Renal cortex interstitium (tissue), 11 donors: Measurements from ENCODE around the gene AMOTL2. TPM values are rescaled to one million over a fixed set of nuclear protein-coding genes. Genes with fewer than 3 reads are reported as not detected.

Experiments
- DNase-seq, 11 donors: peaks; one replicate each; pipeline ENCODE4 v3.0.0-alpha.2; 2013; ENCODE audit warnings: low read depth in 9 of 11, low spot score in 4 of 11; ENCODE audit errors: extremely low read depth in 1 of 11
- polyA plus RNA-seq, 3 donors: library from polyadenylated mRNA; unstranded; fragments of 120-200 nt; gene quantifications; one replicate each; pipeline ENCODE4 v1.2.1, GENCODE V29; 2013; ENCODE audit not compliant: insufficient read length in 3 of 3

The AMOTL2 gene
- polyA plus RNA-seq, 3 donors, result 79.8 to 100 (median 87.0) TPM

GRCh38 chr3:134346744-134347143, 27.5 kb downstream of the AMOTL2 start:
- DNase-seq, result no peak

- DNase-seq, result no peak
These were observed 29.0 kb downstream of the AMOTL2 start for GRCh38 chr3:134345202-134345601.

- DNase-seq, result no peak
These were observed 29.7 kb downstream of the AMOTL2 start for GRCh38 chr3:134344560-134344959.

GRCh38 chr3:134342259-134342658, 32.0 kb downstream of the AMOTL2 start:
- no peak for DNase-seq

GRCh38 chr3:134341389-134341788, 32.9 kb downstream of the AMOTL2 start:
- DNase-seq, result no peak

DNA sequence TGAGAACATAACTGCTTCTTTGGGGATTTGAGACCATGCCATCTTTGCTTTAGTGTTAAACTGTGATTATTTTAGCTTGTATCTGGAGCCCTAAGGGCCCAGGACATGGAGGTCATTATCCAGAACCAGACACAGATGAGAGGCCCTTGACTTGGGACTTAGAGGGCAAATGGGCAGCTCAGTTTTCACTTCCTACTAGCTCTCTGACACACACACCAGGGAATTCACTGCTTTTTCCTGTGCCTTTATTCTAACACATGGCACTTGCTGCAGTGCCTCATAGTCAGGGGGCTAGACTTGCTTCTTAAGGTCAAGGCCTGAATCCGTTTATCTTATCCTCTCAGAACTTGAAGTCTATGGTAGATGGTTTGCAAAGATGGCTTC, 33.3 kb downstream of the AMOTL2 start:
- DNase-seq, result no peak

GRCh38 chr3:134340362-134340981, 33.8 kb downstream of the AMOTL2 start:
- no peak for DNase-seq

GRCh38 chr3:134339913-134340312, 34.3 kb downstream of the AMOTL2 start:
- DNase-seq, result no peak

DNA sequence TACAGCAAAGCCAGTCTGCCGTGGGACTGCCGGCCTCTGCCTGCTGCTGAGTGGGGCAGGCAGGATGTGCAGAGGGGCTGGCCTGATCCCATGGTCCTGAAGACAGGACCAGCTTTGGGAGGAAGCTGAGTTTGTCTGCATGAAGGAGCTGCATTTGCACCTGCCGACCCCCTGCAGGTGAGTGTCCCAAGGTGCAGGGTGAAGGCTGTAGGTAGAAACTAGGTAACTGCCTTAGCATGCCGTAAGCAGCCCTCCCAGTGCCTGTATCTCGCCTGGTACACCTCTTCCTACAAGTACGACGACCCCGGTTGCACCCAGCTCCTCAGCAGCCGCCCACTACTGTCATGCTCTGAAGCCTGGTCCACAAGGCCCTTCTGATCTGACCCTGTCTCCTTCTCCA, 34.9 kb downstream of the AMOTL2 start:
- no peak for DNase-seq

DNA sequence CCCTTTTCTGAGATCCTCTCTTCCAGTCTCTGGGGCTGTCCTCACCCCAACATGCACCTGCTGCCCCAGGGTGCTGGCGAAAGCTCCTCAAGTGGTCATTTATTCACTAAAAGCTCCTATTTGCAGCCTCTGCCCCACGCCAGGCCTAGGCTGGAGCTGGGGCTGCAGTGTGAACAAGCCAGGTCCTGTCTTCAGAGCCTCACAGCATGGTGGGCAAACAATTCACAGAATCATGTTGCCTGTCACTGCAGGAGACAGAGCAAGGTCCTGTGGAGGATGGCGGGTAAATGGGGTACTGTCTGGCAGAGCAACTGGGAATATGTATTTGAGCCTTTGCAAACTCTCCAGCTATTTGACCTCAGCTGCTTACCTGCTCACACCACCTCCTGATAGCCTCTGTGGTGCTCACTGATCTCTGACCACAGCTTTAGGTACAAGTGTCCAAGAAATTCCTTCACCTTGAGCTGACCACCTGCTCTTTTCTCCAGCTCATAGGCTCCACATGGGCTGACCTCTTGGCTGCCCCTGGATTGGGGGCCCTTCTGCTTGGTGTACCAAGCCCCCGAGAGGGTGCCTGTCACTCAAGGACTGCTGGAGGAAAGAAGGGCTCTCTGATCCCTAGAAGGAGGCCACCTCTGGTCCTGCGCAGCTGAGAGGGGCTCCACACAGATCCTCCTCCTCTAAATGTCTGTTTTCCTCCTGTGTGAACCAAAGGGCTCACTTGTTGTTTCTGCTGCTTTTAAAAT, 35.6 kb downstream of the AMOTL2 start:
- DNase-seq, result no peak

DNA sequence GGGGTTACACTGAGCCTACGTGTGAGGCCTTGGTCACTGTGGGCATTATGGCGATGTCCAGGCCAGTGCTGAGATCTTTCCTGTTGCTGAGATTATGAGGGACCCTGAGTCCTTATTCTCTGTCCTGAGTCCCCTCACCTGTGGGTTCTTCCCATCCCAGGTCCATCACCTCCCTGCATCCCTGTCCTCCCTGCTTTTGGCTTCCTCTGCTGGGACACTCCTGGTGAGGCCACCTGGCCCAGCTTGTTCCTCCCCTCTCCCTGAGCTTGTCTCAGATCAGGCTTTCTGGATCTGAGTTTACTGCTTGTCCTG, 36.1 kb downstream of the AMOTL2 start:
- DNase-seq, result no peak

DNA sequence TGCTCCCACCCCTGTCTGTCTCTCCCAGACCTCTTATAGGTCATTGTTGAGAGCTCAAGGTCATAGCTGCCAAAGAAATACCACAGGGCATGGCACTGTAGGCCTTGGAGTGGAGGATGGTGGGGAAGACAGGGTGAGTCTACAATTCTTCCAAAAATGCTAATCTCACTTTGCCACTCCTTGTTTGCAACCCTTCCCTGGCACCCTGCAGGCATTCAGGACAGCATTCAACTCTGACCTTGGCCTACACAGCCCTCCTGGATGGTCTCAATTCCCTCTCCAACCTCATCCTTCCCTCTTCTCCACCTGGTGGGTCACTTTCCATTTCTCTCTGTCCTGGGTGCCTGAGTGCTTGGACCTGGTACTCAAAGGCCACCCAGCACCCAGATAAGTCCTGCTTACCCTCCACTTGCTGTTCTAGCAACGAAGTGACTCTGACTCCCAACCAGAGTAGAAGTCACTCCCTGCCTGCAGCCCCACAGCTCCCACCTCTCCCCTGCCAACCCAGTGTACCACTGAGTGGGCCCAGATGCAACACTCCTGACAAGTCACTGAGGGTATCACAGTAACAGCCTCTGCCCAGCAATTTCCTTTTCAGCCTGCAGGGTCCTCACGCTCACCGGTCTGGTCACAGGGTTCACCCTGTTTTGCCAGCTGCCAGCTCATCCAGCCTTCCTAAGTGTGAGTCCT, 36.6 kb downstream of the AMOTL2 start:
- no peak for DNase-seq

GRCh38 chr3:134337071-134337482, 37.2 kb downstream of the AMOTL2 start:
- no peak for DNase-seq

DNA sequence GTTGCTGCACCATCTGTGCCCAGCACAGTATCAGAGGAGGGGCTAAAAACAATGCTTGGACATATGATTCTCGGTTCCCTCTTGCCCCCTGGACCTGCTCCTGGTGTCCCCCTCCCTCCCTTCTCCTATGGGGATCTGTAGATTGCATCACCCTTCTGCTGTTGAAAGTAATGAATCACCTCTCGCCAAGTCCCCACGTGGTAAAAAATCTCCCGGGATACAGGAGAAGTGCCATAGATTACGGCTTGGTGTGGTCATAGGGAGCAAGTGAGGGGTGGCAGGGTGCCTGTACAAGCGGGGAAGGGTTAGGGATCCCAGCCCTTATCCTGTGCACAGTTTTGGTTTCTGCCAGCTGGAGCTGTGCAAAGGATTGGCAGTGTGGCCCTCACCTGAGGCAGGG, 37.7 kb downstream of the AMOTL2 start:
- DNase-seq, result no peak

GRCh38 chr3:134334901-134335280, 39.4 kb downstream of the AMOTL2 start:
- no peak for DNase-seq

DNA sequence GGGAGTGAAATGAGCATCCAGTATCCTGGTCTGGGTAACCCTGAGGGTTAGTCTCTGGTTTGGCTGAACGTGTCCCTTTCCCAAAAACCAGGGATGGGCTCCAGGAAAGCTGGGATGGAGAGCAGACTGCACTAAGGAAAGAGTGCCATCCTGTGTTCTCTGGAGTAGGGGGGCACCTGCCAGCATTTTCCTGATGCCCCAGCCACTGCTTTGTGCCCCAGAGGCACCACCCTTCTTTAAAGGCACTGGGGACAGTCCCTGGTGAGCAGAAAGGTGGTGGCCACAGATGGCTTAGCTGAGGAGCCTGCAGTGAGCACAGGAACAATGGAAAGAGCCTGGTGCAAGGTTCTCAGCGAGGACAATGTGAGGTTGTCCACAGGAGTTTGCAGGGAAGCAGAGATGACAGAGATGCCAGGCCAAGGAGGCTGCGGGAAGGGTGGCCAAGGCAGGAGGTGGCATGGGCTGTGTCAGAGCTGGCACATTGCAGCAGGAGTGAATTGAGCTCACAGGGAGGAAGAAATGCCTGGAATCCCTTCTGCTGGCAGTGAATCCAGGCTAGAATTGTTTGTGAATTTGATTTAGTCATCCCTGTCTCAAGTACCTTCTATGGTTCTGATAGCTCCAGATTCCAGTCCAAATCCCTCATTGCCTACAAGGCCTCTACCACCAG, 39.9 kb downstream of the AMOTL2 start:
- DNase-seq, result no peak

GRCh38 chr3:134333522-134334181, 40.6 kb downstream of the AMOTL2 start:
- DNase-seq, result no peak

DNA sequence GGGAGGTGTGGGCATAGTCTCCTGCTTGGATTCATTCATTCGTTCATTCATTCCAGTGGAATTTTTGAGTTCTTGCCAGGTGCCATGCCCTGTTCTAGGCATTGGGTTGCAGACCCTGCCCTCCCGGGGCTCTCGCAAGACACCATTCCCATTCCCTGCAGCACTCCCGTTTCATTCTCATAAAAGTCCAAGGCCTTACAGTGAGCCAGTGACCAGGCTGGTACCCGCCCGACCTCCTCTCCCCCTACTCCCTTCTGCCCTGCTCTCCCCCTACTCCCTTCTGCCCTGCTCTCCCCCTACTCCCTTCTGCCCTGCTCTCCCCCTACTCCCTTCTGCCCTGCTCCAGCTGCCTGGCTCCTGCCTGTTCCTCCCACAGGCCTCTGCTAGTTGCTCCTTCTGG, 41.9 kb downstream of the AMOTL2 start:
- DNase-seq, result no peak

DNA sequence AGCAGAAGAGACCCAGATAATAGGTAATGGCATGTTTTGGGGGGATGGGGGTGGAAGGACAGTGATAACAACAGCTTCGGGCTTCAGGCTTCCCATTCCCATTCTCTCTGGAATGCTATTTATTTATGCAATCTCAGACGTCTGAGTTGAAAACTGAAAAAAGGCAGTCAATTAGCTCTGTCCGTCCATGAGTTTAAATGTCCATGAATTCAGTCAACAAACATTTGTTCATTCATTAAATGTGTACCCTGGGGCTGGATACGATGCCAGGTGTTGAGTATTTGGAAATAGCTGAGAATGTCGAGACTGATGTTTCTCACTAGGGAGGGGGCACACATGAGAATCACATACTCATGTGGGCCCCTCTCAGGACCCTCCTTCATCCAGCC, 42.4 kb downstream of the AMOTL2 start:
- DNase-seq, result no peak
